HCT116 (cell line): ENCODE data around the gene LNPK. TPM values are rescaled to one million over a fixed set of nuclear protein-coding genes. Genes with fewer than 3 reads are reported as not detected.

Source experiments
- ATAC-seq: fragments of 200-7000 bp; cut with Tn5 transposase; 2 replicates; pipeline ENCODE4 v1.9.1; 2020; ENCODE audit warnings: mild to moderate bottlenecking, moderate library complexity
- BruUV-seq: library from RNA; stranded (reverse); fragments of 400-500 nt; replicated peaks from 2 replicates; lab custom pipeline; 2021; lab: Mats Ljungman, UMichigan
- CTCF ChIA-PET: fragments of 300-600 bp; sonication (Branson Sonifier 250); formaldehyde crosslinking; loops from one replicate; lab custom pipeline; 2021; ENCODE audit warnings: antibody characterized with exemption; lab: Charles Lee
- POLR2A ChIA-PET: fragments of 300-600, 350-600 bp; sonication (Branson Sonifier 250); formaldehyde crosslinking; loops from one replicate; lab custom pipeline; 2021; ENCODE audit warnings: antibody characterized with exemption; lab: Charles Lee
- RAD21 ChIA-PET, 2 experiments: fragments of 300-600 bp; sonication (Branson Sonifier 250); formaldehyde crosslinking; loops; one replicate each; lab custom pipeline; 2023; ENCODE audit warnings: low total read pairs in 2 of 2; ENCODE audit not compliant: uncharacterized antibody in 2 of 2, unreplicated experiment in 2 of 2, low non-redundant PET in 1 of 2; lab: Charles Lee
- DNase-seq: peaks from one replicate; pipeline ENCODE4 v3.0.0-alpha.2; 2010; ENCODE audit warnings: low read depth, low spot score
- H2AFZ ChIP-seq: fragments of 200-600 bp; shearing (Covaris generic), sonication (generic); 2 replicates; pipeline ENCODE4 v1.6.1; 2017; ENCODE audit warnings: low read depth, mixed run types, mixed read lengths, antibody characterized with exemption, low read length; ENCODE audit not compliant: poor library complexity, severe bottlenecking
- H3K27ac ChIP-seq: 2 replicates; pipeline ENCODE4 v1.5.1; 2012; ENCODE audit warnings: low read depth, low read length
- H3K27me3 ChIP-seq: fragments of 200-600 bp; sonication (generic); 2 replicates; pipeline ENCODE4 v1.6.1; 2016; ENCODE audit warnings: mixed run types, low read length, mixed read lengths; ENCODE audit not compliant: insufficient read depth
- H3K36me3 ChIP-seq, 2 experiments: fragments of 200-500 bp in 1 of 2; fragments of 200-600 bp in 1 of 2; sonication (Bioruptor generic) in 1 of 2; sonication (generic) in 1 of 2; 2 replicates each; pipeline versions ENCODE4 v1.5.1 to v1.6.1; 2014 to 2016; ENCODE audit warnings: low read length in 2 of 2, inconsistent platforms in 1 of 2, mixed read lengths in 1 of 2, mixed run types in 1 of 2; ENCODE audit not compliant: insufficient read depth in 2 of 2, control insufficient read depth in 1 of 2
- H3K4me1 ChIP-seq, 2 experiments: fragments of 200-600 bp in 1 of 2; sonication (generic) in 1 of 2; 2 replicates each; pipeline versions ENCODE4 v1.5.1 to v1.6.1; 2012 to 2017; ENCODE audit warnings: low read length in 2 of 2, inconsistent platforms in 1 of 2, mild to moderate bottlenecking in 1 of 2, mixed read lengths in 1 of 2, mixed run types in 1 of 2, moderate library complexity in 1 of 2; ENCODE audit not compliant: insufficient read depth in 2 of 2, control insufficient read depth in 1 of 2
- H3K4me2 ChIP-seq: fragments of 200-600 bp; sonication (generic); 2 replicates; pipeline ENCODE4 v1.6.1; 2017; ENCODE audit warnings: mixed run types, low read length, mixed read lengths
- H3K4me3 ChIP-seq, 2 experiments: fragments of 200-600 bp in 1 of 2; sonication (generic) in 1 of 2; replicated peaks in 1 of 2; 2 replicates each; pipeline ENCODE4 v1.5.1; 2011 to 2016; ENCODE audit warnings: low read length in 2 of 2, control low read depth in 1 of 2, low read depth in 1 of 2, mild to moderate bottlenecking in 1 of 2, mixed read lengths in 1 of 2, mixed run types in 1 of 2
- H3K79me2 ChIP-seq: fragments of 200-600 bp; sonication (generic); 2 replicates; pipeline ENCODE4 v1.6.1; 2017; ENCODE audit warnings: mild to moderate bottlenecking, mixed run types, low read length, moderate library complexity, mixed read lengths; ENCODE audit not compliant: insufficient read depth
- H3K9ac ChIP-seq: fragments of 200-600 bp; sonication (generic); 2 replicates; pipeline ENCODE4 v1.6.1; 2016; ENCODE audit warnings: low read length, mixed read lengths
- H3K9me2 ChIP-seq: fragments of 200-600 bp; sonication (generic), shearing (Covaris generic); 2 replicates; pipeline ENCODE4 v1.6.1; 2017; ENCODE audit warnings: mixed run types, mild to moderate bottlenecking, moderate library complexity; ENCODE audit not compliant: insufficient read depth
- H3K9me3 ChIP-seq, 2 experiments: fragments of 200-500 bp in 1 of 2; fragments of 200-600 bp in 1 of 2; sonication (Bioruptor generic) in 1 of 2; sonication (generic) in 1 of 2; 2 replicates each; pipeline ENCODE4 v1.6.1; 2014 to 2017; ENCODE audit warnings: low read length in 2 of 2, mixed read lengths in 2 of 2, inconsistent platforms in 1 of 2, low read depth in 1 of 2, mild to moderate bottlenecking in 1 of 2, mixed run types in 1 of 2, moderate library complexity in 1 of 2; ENCODE audit not compliant: control insufficient read depth in 1 of 2, insufficient read depth in 1 of 2
- H4K20me1 ChIP-seq: fragments of 200-600 bp; sonication (generic), shearing (Covaris generic); 2 replicates; pipeline ENCODE4 v1.6.1; 2017; ENCODE audit warnings: mixed run types, mild to moderate bottlenecking, moderate library complexity; ENCODE audit not compliant: insufficient read depth
- ATF3 ChIP-seq: IDR thresholded peaks from 2 replicates; pipeline ENCODE4 v1.6.1; 2012
- CBX3 ChIP-seq: IDR thresholded peaks from 2 replicates; pipeline ENCODE4 v1.6.1; 2012; ENCODE audit warnings: low read depth
- CEBPB ChIP-seq: IDR thresholded peaks from 2 replicates; pipeline ENCODE4 v1.6.1; 2012; ENCODE audit warnings: low read depth
- CTCF ChIP-seq, 3 experiments: fragments of 200-600 bp in 1 of 3; sonication (generic) in 1 of 3; IDR thresholded peaks in 2 of 3; conservative IDR thresholded peaks in 1 of 3; 2 replicates each; pipeline ENCODE4 v1.5.1; 2012 to 2017; ENCODE audit warnings: low read depth in 2 of 3, low read length in 2 of 3, antibody characterized with exemption in 1 of 3, borderline replicate concordance in 1 of 3, control low read depth in 1 of 3, mild to moderate bottlenecking in 1 of 3, mixed read lengths in 1 of 3, mixed run types in 1 of 3, moderate library complexity in 1 of 3; ENCODE audit not compliant: insufficient read depth in 1 of 3
- EGR1 ChIP-seq: IDR thresholded peaks from 2 replicates; pipeline ENCODE4 v1.6.1; 2012; ENCODE audit warnings: low read depth
- ELF1 ChIP-seq: IDR thresholded peaks from 2 replicates; pipeline ENCODE4 v1.6.1; 2012; ENCODE audit warnings: low read depth, borderline replicate concordance
- EZH2phosphoT487 ChIP-seq: fragments of 200-600 bp; IDR thresholded peaks from 2 replicates; pipeline ENCODE4 v1.6.1; 2018; ENCODE audit warnings: antibody characterized with exemption, borderline replicate concordance
- FOSL1 ChIP-seq: IDR thresholded peaks from 2 replicates; pipeline ENCODE4 v1.6.1; 2012; ENCODE audit warnings: low read depth
- POLR2AphosphoS5 ChIP-seq: IDR thresholded peaks from 2 replicates; pipeline ENCODE4 v1.6.1; 2011; ENCODE audit warnings: mild to moderate bottlenecking, low read depth, low read length, moderate library complexity
- RAD21 ChIP-seq: IDR thresholded peaks from 2 replicates; pipeline ENCODE4 v1.6.1; 2012; ENCODE audit warnings: low read depth, mild to moderate bottlenecking
- SIN3A ChIP-seq: IDR thresholded peaks from 2 replicates; pipeline ENCODE4 v1.6.1; 2012; ENCODE audit warnings: low read depth
- SP1 ChIP-seq: IDR thresholded peaks from 2 replicates; pipeline ENCODE4 v1.6.1; 2012; ENCODE audit warnings: low read depth
- SRF ChIP-seq: IDR thresholded peaks from 2 replicates; pipeline ENCODE4 v1.6.1; 2012; ENCODE audit warnings: low read depth
- YY1 ChIP-seq: IDR thresholded peaks from 2 replicates; pipeline ENCODE4 v1.6.1; 2011; ENCODE audit warnings: low read length, low read depth, moderate library complexity, mild to moderate bottlenecking; ENCODE audit not compliant: insufficient replicate concordance; ENCODE audit errors: extremely low read depth
- ZFX ChIP-seq: fragments of 450-650 bp; IDR thresholded peaks from 2 replicates; pipeline ENCODE4 v1.6.1; 2017
- intact Hi-C: fragments of 100-400 bp; cut with micrococcal nuclease; formaldehyde crosslinking; loops from 2 replicates; pipeline ENCODE4 v1.10.0; 2022
- total RNA-seq: library from RNA; stranded (reverse); gene quantifications from one replicate; pipeline ENCODE4 v1.2.1, GENCODE V29; 2021; ENCODE audit not compliant: unreplicated experiment
- TF ChIP-seq, protein P1 (sequence below): IDR thresholded peaks from 2 replicates; pipeline ENCODE4 v1.6.1; 2012; ENCODE audit warnings: low read depth
- TF ChIP-seq, protein P2 (sequence below): IDR thresholded peaks from 2 replicates; pipeline ENCODE4 v1.6.1; 2011; ENCODE audit warnings: mild to moderate bottlenecking, low read length, moderate library complexity; ENCODE audit not compliant: insufficient replicate concordance; ENCODE audit errors: extremely low read depth
- TF ChIP-seq, protein P3 (sequence below): IDR thresholded peaks from 2 replicates; pipeline ENCODE4 v1.6.1; 2012

Gene LNPK
- total RNA-seq, 1 experiment from 2014 or later: 22.3 TPM

DNA sequence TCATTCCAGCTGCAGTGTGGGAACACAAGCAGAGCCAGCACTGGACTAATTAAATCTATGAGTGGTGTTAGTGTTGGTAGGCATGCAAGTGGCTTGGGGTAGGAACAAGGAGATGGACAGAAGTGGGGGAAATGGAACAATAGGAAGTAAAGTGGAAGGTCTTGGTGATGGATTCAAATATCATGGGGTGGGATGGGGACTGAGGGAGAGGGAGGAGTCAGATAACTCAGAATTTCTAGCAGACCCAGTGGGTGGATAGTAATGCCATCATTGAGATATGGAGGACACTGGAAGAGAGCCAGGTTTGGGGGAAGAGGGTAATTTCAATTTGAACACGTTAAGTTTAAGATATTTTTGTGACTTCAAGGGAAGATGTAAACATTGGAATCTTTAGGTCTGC is 2.9 kb upstream of the LNPK start:
- Histone ChIP-seq H3K79me2 (peaks cover 18% of the 10 kb centered on the region), H3K9me3 (no peaks in the 10 kb centered on the region), H3K9me2 (no peaks in the 10 kb centered on the region), H3K4me2 (no peak overlapping the region), H3K36me3 (no peaks in the 10 kb centered on the region), H3K27ac (no peak overlapping the region), H3K4me1 (peaks cover 6 to 13% of the 10 kb centered on the region in 2 experiments; a peak in 3 of 4 replicates), H3K27me3 (no peaks in the 10 kb centered on the region), H4K20me1 (no peaks in the 10 kb centered on the region), H2AFZ (no peak overlapping the region), H3K4me3 (no peak overlapping the region), H3K9ac (no peak overlapping the region)
- ATAC-seq (no peak), DNase-seq (no peak)
- intact Hi-C loops: no loop called here
- ChIA-PET CTCF (no interaction called here), POLR2A (no interaction called here), RAD21 (no interaction called here)
- TF ChIP-seq YY1 (no peak), SRF (no peak), SIN3A (no peak), SP1 (no peak), ATF3 (no peak), CBX3 (no peak), ELF1 (no peak), ZFX (no peak), EZH2phosphoT487 (no peak), RAD21 (no peak), EGR1 (no peak), CTCF (IDR thresholded peaks at IDR 0.05 in 2 of 3, conservative IDR thresholded peaks at IDR 0.05 in 1 of 3; ENCODE audit: borderline replicate concordance in 1 of 3, insufficient read depth in 1 of 3, low read depth in 2 of 3, low read length in 2 of 3) (no peak), CEBPB (no peak), FOSL1 (no peak), POLR2AphosphoS5 (no peak)
- TF ChIP-seq, protein P1, sequence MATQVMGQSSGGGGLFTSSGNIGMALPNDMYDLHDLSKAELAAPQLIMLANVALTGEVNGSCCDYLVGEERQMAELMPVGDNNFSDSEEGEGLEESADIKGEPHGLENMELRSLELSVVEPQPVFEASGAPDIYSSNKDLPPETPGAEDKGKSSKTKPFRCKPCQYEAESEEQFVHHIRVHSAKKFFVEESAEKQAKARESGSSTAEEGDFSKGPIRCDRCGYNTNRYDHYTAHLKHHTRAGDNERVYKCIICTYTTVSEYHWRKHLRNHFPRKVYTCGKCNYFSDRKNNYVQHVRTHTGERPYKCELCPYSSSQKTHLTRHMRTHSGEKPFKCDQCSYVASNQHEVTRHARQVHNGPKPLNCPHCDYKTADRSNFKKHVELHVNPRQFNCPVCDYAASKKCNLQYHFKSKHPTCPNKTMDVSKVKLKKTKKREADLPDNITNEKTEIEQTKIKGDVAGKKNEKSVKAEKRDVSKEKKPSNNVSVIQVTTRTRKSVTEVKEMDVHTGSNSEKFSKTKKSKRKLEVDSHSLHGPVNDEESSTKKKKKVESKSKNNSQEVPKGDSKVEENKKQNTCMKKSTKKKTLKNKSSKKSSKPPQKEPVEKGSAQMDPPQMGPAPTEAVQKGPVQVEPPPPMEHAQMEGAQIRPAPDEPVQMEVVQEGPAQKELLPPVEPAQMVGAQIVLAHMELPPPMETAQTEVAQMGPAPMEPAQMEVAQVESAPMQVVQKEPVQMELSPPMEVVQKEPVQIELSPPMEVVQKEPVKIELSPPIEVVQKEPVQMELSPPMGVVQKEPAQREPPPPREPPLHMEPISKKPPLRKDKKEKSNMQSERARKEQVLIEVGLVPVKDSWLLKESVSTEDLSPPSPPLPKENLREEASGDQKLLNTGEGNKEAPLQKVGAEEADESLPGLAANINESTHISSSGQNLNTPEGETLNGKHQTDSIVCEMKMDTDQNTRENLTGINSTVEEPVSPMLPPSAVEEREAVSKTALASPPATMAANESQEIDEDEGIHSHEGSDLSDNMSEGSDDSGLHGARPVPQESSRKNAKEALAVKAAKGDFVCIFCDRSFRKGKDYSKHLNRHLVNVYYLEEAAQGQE: no peak
- TF ChIP-seq, protein P2, sequence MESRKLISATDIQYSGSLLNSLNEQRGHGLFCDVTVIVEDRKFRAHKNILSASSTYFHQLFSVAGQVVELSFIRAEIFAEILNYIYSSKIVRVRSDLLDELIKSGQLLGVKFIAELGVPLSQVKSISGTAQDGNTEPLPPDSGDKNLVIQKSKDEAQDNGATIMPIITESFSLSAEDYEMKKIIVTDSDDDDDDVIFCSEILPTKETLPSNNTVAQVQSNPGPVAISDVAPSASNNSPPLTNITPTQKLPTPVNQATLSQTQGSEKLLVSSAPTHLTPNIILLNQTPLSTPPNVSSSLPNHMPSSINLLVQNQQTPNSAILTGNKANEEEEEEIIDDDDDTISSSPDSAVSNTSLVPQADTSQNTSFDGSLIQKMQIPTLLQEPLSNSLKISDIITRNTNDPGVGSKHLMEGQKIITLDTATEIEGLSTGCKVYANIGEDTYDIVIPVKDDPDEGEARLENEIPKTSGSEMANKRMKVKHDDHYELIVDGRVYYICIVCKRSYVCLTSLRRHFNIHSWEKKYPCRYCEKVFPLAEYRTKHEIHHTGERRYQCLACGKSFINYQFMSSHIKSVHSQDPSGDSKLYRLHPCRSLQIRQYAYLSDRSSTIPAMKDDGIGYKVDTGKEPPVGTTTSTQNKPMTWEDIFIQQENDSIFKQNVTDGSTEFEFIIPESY: no peak
- TF ChIP-seq, protein P3, sequence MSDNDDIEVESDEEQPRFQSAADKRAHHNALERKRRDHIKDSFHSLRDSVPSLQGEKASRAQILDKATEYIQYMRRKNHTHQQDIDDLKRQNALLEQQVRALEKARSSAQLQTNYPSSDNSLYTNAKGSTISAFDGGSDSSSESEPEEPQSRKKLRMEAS: no peak
- no TSS peak for BruUV-seq
